ENCODE measurements around the gene REEP3.

GRCh38 chr10:63637901-63638327, 116.7 kb downstream of the REEP3 start:
- TF ChIP-seq CTCF (conservative IDR thresholded peaks at IDR 0.05; ENCODE audit: low read depth, low read length) (no peak), CHD1 (IDR thresholded peaks at IDR 0.05; ENCODE audit: low read depth, low read length) (no peak), MXI1 (IDR thresholded peaks at IDR 0.05; ENCODE audit: borderline replicate concordance, low read depth, low read length) (no peak), MAFK (IDR thresholded peaks at IDR 0.05; ENCODE audit: low read depth, low read length) (no peak), POLR2A (IDR thresholded peaks at IDR 0.05; ENCODE audit: low read depth, low read length) (no peak), RFX5 (IDR thresholded peaks at IDR 0.05; ENCODE audit: low read depth, low read length) (no peak), ELK1 (IDR thresholded peaks at IDR 0.05; ENCODE audit: borderline replicate concordance, low read depth, low read length) (no peak), SMC3 (IDR thresholded peaks at IDR 0.05; ENCODE audit: low read depth, low read length) (no peak), FOS (IDR thresholded peaks at IDR 0.05; ENCODE audit: low read depth, low read length) (no peak)

Data from IMR-90 (cell line).